ENCODE data around the gene MYO19.

GRCh38 chr17:36550491-36551417, 16.1 kb upstream of the MYO19 start:
- TF ChIP-seq POLR2A (IDR thresholded peaks at IDR 0.05) (no peak), CTCF (IDR thresholded peaks at IDR 0.05) (no peak), EP300 (IDR thresholded peaks at IDR 0.05) (no peak)

Data from ovary (tissue), 3 donors.